ENCODE results near the gene DRC1.

DRC1 gene

GRCh38 chr2:26449278-26450030 lies 47.7 kb downstream of the DRC1 start:
- DNase-seq = no peak

GRCh38 chr2:26450031-26450635 lies 48.4 kb downstream of the DRC1 start:
- DNase-seq = no peak

GRCh38 chr2:26451700-26452099 lies 50.0 kb downstream of the DRC1 start:
- DNase-seq = no peak

GRCh38 chr2:26453421-26454329 lies 52.0 kb downstream of the DRC1 start:
- DNase-seq = no peak

DNA sequence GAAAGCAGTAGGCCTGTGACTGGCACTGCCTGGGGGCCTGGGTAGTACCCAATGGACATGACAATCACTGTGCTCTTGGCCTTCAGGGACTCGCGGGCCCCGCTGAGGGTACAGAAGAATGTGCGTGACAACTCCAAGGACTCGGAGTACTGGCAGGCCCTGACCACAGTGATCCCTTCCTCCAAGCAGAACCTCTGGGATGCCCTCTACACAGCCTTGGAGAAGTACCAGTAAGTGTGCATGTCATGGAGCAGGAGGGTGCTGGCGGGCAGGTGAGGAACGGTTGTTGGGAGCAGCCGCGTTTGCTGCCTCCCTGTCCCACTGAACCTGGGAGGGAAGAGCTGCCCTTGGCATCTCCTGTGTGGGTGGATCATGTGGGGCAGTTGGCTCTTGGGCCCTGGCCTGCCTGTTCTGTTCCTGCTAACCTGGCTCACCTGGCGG lies 52.9 kb downstream of the DRC1 start:
- no peak for DNase-seq

- DNase-seq = no peak
Observed at GRCh38 chr2:26455037-26455669, 53.4 kb downstream of the DRC1 start.

GRCh38 chr2:26455670-26456439 lies 54.1 kb downstream of the DRC1 start:
- DNase-seq = no peak

- DNase-seq = no peak
Observed at GRCh38 chr2:26456440-26457250, 54.9 kb downstream of the DRC1 start.

GRCh38 chr2:26457251-26457666 lies 55.5 kb downstream of the DRC1 start:
- DNase-seq = no peak

- no peak for DNase-seq
Observed at GRCh38 chr2:26457695-26458364, 56.1 kb downstream of the DRC1 start.

GRCh38 chr2:26458365-26459042 lies 56.8 kb downstream of the DRC1 start:
- DNase-seq = no peak

DNA sequence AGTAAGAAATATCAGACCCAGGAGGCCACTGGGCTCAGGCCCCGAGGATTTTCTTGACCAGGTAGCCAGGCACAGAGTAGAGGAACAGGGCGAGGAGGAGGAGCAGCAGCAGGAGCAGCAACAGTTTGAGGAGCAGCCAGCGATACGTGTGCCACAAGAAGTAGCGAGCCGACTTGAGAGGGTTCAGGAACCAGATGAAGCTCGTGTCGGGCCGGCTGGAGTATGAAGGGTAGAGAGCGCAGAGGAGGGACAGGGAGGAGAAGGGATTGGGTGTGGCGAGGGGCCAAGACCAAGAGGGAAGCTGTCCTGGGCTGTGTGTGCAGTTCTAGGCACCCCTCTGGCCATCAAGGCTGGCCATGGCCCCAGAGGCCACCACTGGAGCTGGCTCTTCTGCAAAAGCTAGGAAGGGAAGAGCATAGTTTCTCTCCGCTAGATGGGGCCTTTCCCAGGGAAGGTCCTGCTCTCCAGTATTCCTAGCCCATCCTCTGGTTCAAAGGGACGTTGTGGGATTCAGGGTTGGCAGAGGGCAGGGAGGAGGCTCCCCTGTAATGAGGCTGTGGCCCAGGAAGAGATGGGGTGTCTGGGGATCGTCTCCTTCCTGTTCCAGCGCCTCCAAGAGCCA lies 58.4 kb downstream of the DRC1 start:
- DNase-seq = no peak

- no peak for DNase-seq
Observed at GRCh38 chr2:26460613-26461031, 58.9 kb downstream of the DRC1 start.

DNA sequence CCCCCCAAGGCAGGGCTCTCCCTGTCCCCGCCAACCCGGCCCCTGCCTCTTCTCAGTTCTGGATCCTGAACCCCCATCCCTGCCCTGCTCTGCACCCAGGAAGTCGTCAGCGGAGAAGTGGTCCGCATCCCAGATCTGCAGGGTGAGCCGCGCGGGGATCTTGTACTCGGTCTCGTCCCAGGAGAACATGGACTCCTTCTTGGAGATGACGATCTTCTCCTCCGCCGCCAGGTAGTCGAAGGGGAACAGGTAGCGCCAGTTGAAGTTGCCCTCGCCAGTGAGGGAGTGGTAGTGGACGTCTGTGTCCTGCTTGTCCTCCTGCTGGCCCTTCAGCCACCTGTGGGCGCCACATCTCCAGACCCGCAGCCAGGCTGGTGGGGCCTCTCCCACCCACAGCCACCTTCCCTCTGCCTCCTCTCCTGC lies 59.9 kb downstream of the DRC1 start:
- no peak for DNase-seq

DNA sequence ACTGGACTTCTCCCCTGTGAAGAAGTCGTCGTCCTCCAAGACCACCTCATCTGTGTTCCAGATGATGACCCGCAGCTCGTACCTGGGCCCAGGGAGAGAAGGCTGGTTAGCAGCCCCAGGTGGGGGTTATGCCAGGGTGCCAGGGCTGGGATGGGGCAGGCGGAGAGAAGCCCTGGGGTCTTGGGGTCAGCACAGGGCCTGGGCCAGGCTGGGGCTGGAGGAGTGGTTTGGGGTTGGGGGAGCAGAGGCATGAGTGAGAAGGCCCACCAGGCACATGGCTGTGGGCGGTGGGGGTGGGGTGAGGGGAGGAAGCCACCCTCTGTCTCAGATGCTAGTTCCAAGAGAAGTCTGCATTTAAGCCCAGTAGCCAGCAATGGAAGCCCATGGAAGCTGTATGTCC lies 60.4 kb downstream of the DRC1 start:
- no peak for DNase-seq

DNA sequence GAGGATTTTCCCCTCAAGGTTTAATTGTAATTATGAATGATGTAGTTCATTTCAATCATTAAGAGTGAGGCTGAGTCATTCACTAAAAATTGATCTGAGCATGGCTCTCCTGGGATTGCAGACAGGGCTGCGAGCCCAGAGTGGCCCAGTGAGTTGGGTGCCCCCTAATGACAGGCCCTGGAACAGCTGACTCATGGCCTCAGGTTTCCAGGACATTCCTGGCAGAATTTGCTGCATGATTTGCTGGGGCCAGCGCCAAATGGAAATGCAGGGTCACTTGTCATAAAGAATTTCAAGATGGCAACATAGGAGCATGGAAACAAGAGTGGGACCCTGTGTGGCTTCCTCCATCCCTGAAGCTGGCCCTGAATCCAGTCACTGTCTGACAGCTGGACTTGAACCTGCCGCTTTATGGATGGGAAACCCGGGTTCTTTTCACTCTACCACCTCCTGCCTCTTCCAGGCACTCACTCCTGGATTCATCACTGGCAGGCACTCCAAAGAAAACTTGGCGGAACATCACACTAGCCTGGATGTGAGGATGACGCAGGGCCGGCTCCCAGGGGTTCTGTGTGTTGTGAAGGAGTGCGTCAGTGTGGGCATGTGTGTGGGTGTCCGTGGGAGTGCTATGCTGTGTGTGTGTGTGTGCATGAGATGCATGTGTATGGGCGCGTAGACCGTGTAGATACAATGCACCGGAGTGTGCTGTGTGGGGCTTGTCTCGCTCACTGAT lies 61.0 kb downstream of the DRC1 start:
- peak; percentile 39 for DNase-seq

GRCh38 chr2:26463244-26464192 lies 61.8 kb downstream of the DRC1 start:
- no peak for DNase-seq
